Transverse colon (tissue), 4 donors: ENCODE data around the gene GPC5. TPM values are rescaled to one million over a fixed set of nuclear protein-coding genes. Genes with fewer than 3 reads are reported as not detected.

Source experiments
- DNase-seq: peaks from one replicate; pipeline ENCODE4 v3.0.0-alpha.2; 2019
- H3K27ac ChIP-seq, 4 donors: fragments of 200-600 bp; sonication (generic); 2 replicates each; pipeline ENCODE4 v1.5.1; 2016 to 2018; ENCODE audit warnings: inconsistent platforms in 4 of 4
- H3K27me3 ChIP-seq: fragments of 200-600 bp; sonication (generic); 2 replicates; pipeline ENCODE4 v1.5.1; 2017; ENCODE audit warnings: inconsistent platforms
- H3K36me3 ChIP-seq, 4 donors: fragments of 200-600 bp; sonication (generic); 2 replicates each; pipeline ENCODE4 v1.5.1; 2017 to 2019; ENCODE audit warnings: inconsistent platforms in 4 of 4
- H3K4me1 ChIP-seq, 4 donors: fragments of 200-600 bp; sonication (generic); 2 replicates each; pipeline ENCODE4 v1.5.1; 2017 to 2020; ENCODE audit warnings: inconsistent platforms in 4 of 4
- H3K4me3 ChIP-seq, 4 donors: fragments of 200-600 bp; sonication (generic); 1 replicate in 1 of 4; 2 replicates in 3 of 4; pipeline versions ENCODE4 v1.5.1 to v1.6.1; 2017 to 2019; ENCODE audit warnings: inconsistent platforms in 4 of 4
- H3K9me3 ChIP-seq, 2 donors: fragments of 200-600 bp; sonication (generic); 2 replicates each; pipeline ENCODE4 v1.5.1; 2017 to 2019; ENCODE audit warnings: inconsistent platforms in 2 of 2
- CTCF ChIP-seq, 5 experiments: fragments of 200-600 bp in 3 of 5; fragments of 450-650 bp in 2 of 5; sonication (generic) in 3 of 5; IDR thresholded peaks; 1 replicate in 2 of 5; 2 replicates in 3 of 5; pipeline ENCODE4 v1.5.1; 2016 to 2017; ENCODE audit warnings: antibody characterized with exemption in 5 of 5, inconsistent platforms in 3 of 5, mild to moderate bottlenecking in 2 of 5, moderate library complexity in 1 of 5
- EP300 ChIP-seq: sonication (generic); formaldehyde crosslinking; IDR thresholded peaks from one replicate; pipeline ENCODE4 v1.6.1; 2017; ENCODE audit warnings: antibody characterized with exemption, low read depth
- POLR2A ChIP-seq: fragments of 450-650 bp; IDR thresholded peaks from one replicate; pipeline ENCODE4 v1.6.1; 2016; ENCODE audit warnings: antibody characterized with exemption, mild to moderate bottlenecking, moderate library complexity
- POLR2AphosphoS5 ChIP-seq, 3 donors: sonication (generic); formaldehyde crosslinking; IDR thresholded peaks; one replicate each; pipeline ENCODE4 v1.6.1; 2016; ENCODE audit warnings: antibody characterized with exemption in 3 of 3
- WGBS, 2 donors: methylation state at CpG; one replicate each; pipeline ENCODE4 v1.1.5; 2018; ENCODE audit warnings: low coverage in 1 of 2; 5-methylcytosine and 5-hydroxymethylcytosine counted together
- in situ Hi-C, 4 donors: fragments of 200-750 bp; cut with MboI; loops; one replicate each; pipeline versions ENCODE4 v1.15.0 to v1.15.1; 2017; ENCODE audit warnings: low sequenced_read_pairs in 3 of 4, low pct_ligation_motif_present in 1 of 4, low pct_unique_long_range_greater_than_20kb in 1 of 4
- intact Hi-C: fragments of 100-400 bp; cut with DNase I; formaldehyde crosslinking; loops from one replicate; pipeline ENCODE4 v1.15.1; 2023; ENCODE audit warnings: low total_unique reads
- total RNA-seq, 4 donors: library from RNA; depleted of rRNA; stranded (reverse); fragments of >200 nt; gene quantifications; one replicate each; pipeline ENCODE4 v1.1.0, GENCODE V29; 2016

GPC5 gene
- total RNA-seq, 4 donors from 2014 or later = 0.48 to 1.4 TPM; not detected in 2

GRCh38 chr13:91702411-91702810 lies 304.0 kb downstream of the GPC5 start:
- Histone ChIP-seq H3K27ac (no peak overlapping the region), H3K4me1 (no peaks in the 10 kb centered on the region), H3K36me3 (no peaks in the 10 kb centered on the region), H3K27me3 (no peaks in the 10 kb centered on the region), H3K9me3 (no peaks in the 10 kb centered on the region), H3K4me3 (no peak overlapping the region)
- 37 to 63% methylated on average over 1 of the region's 1 CpG for WGBS, 2 donors
- TF ChIP-seq CTCF (IDR thresholded peaks at IDR 0.05) (no peak), POLR2A (no peak), EP300 (no peak), POLR2AphosphoS5 (IDR thresholded peaks at IDR 0.05) (no peak)
- intact Hi-C loops = no loop called here
- no peak for DNase-seq
- in situ Hi-C loops = loop anchor here in 1 of 4 donors (25.0 kb wide), 1 partner anchor 315 kb away; the partner anchor contains the start of gene GPC5

- 70 to 82% methylated on average over 2 to 3 of the region's 3 CpGs for whole genome bisulfite sequencing, 2 donors
- TF ChIP-seq CTCF (IDR thresholded peaks at IDR 0.05) = no peak
- TF ChIP-seq EP300 = no peak
- no peak for TF ChIP-seq POLR2AphosphoS5 (IDR thresholded peaks at IDR 0.05)
- no peak for TF ChIP-seq POLR2A
- H3K27ac ChIP-seq = no peak overlapping the region
- DNase-seq = no peak
- in situ Hi-C loops (loop anchor here in 1 of 4 donors (25.0 kb wide), 1 partner anchor 317 kb away; the partner anchor contains the start of gene GPC5), intact Hi-C loops (no loop called here)
- peaks cover 0 to 16% (median 3%) of the 10 kb centered on the region in 4 donors for H3K4me1 ChIP-seq
- H3K9me3 ChIP-seq = no peaks in the 10 kb centered on the region
- no peaks in the 10 kb centered on the region for H3K27me3 ChIP-seq
- H3K4me3 ChIP-seq = no peak overlapping the region
- no peaks in the 10 kb centered on the region for H3K36me3 ChIP-seq
Observed at GRCh38 chr13:91704398-91704797, 306.0 kb downstream of the GPC5 start.

GRCh38 chr13:91708558-91708957 lies 310.1 kb downstream of the GPC5 start:
- no peak for TF ChIP-seq CTCF (IDR thresholded peaks at IDR 0.05)
- no peak for TF ChIP-seq POLR2A
- TF ChIP-seq EP300 = no peak
- TF ChIP-seq POLR2AphosphoS5 (IDR thresholded peaks at IDR 0.05) = no peak
- Histone ChIP-seq H3K36me3 (no peaks in the 10 kb centered on the region), H3K4me1 (peaks cover 0 to 23% (median 7%) of the 10 kb centered on the region in 4 donors), H3K9me3 (no peaks in the 10 kb centered on the region), H3K27me3 (no peaks in the 10 kb centered on the region), H3K4me3 (no peak overlapping the region), H3K27ac (peak overlapping the region in 2 of 4 donors; percentile 13 to 32)
- 13 to 31% methylated on average over 1 of the region's 1 CpG for WGBS, 2 donors
- intact Hi-C loops (no loop called here), in situ Hi-C loops (loop anchor here in 1 of 4 donors (25.0 kb wide), 1 partner anchor 321 kb away; the partner anchor contains the start of gene GPC5)
- no peak for DNase-seq

GRCh38 chr13:91709180-91709579 lies 310.8 kb downstream of the GPC5 start:
- Histone ChIP-seq H3K4me1 (peaks cover 0 to 23% (median 7%) of the 10 kb centered on the region in 4 donors), H3K4me3 (no peak overlapping the region), H3K9me3 (no peaks in the 10 kb centered on the region), H3K27ac (peak overlapping the region in 2 of 4 donors; percentile 13 to 32), H3K27me3 (no peaks in the 10 kb centered on the region), H3K36me3 (no peaks in the 10 kb centered on the region)
- TF ChIP-seq EP300 (no peak), POLR2AphosphoS5 (IDR thresholded peaks at IDR 0.05) (no peak), POLR2A (no peak), CTCF (IDR thresholded peaks at IDR 0.05) (no peak)
- no peak for DNase-seq
- 63 to 78% methylated on average over 3 of the region's 3 CpGs for WGBS, 2 donors
- intact Hi-C loops (no loop called here), in situ Hi-C loops (loop anchor here in 1 of 4 donors (25.0 kb wide), 1 partner anchor 322 kb away; the partner anchor contains the start of gene GPC5)
